ENCODE data around the gene PTPRG. TPM values are rescaled to one million over a fixed set of nuclear protein-coding genes. Genes with fewer than 3 reads are reported as not detected.

Gene PTPRG
- total and polyA plus RNA-seq, 10 of the 15 experiments (the other 5 are each of a cell fraction or from before 2014, with no cell fraction given): 0.29 to 20.7 (median 1.4) TPM

GRCh38 chr3:61564395-61565059 is 3.2 kb downstream of the PTPRG start (continued):
- no peak for TF ChIP-seq RUNX3 (IDR thresholded peaks at IDR 0.05; ENCODE audit: low read length)
- no peak for TF ChIP-seq GABPA (IDR thresholded peaks at IDR 0.05; ENCODE audit: low read depth)
- no peak for TF ChIP-seq SUZ12 (IDR thresholded peaks at IDR 0.05; ENCODE audit: unreplicated experiment)
- TF ChIP-seq DPF2 (IDR thresholded peaks at IDR 0.05): peak; percentile 39; the same call in 1 of the 2 replicates
- no peak for TF ChIP-seq E2F8 (IDR thresholded peaks at IDR 0.05; ENCODE audit: low read depth, partially characterized antibody)
- TF ChIP-seq BHLHE40 (IDR thresholded peaks at IDR 0.05; ENCODE audit: borderline replicate concordance in 1 of 2, low read depth in 2 of 2, low read length in 1 of 2): peak in 1 of 2 experiments; percentile 80; a peak in 2 of 4 replicates
- TF ChIP-seq, protein P1, sequence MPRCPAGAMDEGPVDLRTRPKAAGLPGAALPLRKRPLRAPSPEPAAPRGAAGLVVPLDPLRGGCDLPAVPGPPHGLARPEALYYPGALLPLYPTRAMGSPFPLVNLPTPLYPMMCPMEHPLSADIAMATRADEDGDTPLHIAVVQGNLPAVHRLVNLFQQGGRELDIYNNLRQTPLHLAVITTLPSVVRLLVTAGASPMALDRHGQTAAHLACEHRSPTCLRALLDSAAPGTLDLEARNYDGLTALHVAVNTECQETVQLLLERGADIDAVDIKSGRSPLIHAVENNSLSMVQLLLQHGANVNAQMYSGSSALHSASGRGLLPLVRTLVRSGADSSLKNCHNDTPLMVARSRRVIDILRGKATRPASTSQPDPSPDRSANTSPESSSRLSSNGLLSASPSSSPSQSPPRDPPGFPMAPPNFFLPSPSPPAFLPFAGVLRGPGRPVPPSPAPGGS (IDR thresholded peaks at IDR 0.05; ENCODE audit: borderline replicate concordance, insufficient read depth, low read depth, low read length, poor library complexity, severe bottlenecking): no peak
- no peak for TF ChIP-seq ELK1 (IDR thresholded peaks at IDR 0.05; ENCODE audit: low read depth, low read length)
- TF ChIP-seq SIN3A (IDR thresholded peaks at IDR 0.05; ENCODE audit: low read depth, low read length): no peak
- peak; percentile 95 for TF ChIP-seq ZBTB33 (IDR thresholded peaks at IDR 0.05)
- no peak for TF ChIP-seq HDGF (IDR thresholded peaks at IDR 0.05)
- peak; percentile 73; the same call in 1 of the 2 replicates for TF ChIP-seq LARP7 (IDR thresholded peaks at IDR 0.05)
- peak; percentile 35 for TF ChIP-seq RAD21 (IDR thresholded peaks at IDR 0.05; ENCODE audit: insufficient read depth, low read depth, low read length)
- TF ChIP-seq NR2F1 (conservative IDR thresholded peaks at IDR 0.05): 0 out of 2 replicates have a peak, but pooled peaks have one; percentile 33
- TF ChIP-seq IRF4 (IDR thresholded peaks at IDR 0.05; ENCODE audit: low read depth, low read length): no peak
- peak; percentile 28; the same call in 1 of the 2 replicates for TF ChIP-seq SMC3 (IDR thresholded peaks at IDR 0.05; ENCODE audit: borderline replicate concordance, low read length)
- TF ChIP-seq WRNIP1 (IDR thresholded peaks at IDR 0.05; ENCODE audit: borderline replicate concordance, low read depth, low read length): no peak
- TF ChIP-seq SIX5 (IDR thresholded peaks at IDR 0.05; ENCODE audit: low read depth, low read length, severe bottlenecking): no peak
- TF ChIP-seq CTCF (IDR thresholded peaks at IDR 0.05 in 2 of 3, conservative IDR thresholded peaks at IDR 0.05 in 1 of 3; ENCODE audit: control insufficient read depth in 2 of 3, extremely low read depth in 1 of 3, insufficient read depth in 1 of 3, low read depth in 3 of 3, low read length in 3 of 3): peak; percentile 25 to 67 (median 53); a peak in 5 of 6 replicates
- no peak for TF ChIP-seq ZZZ3 (IDR thresholded peaks at IDR 0.05; ENCODE audit: control insufficient read depth, insufficient read length, low read depth)
- TF ChIP-seq IKZF1 (conservative IDR thresholded peaks at IDR 0.05): peak; percentile 77
